Measurements from ENCODE around the gene PCNA.

GRCh38 chr20:5090191-5090590, 29.6 kb downstream of the PCNA start:
- TF ChIP-seq CTCF (IDR thresholded peaks at IDR 0.05) (no peak), POLR2A (IDR thresholded peaks at IDR 0.05) (peak in 1 of 4 donors; percentile 33)

Data from esophagus squamous epithelium (tissue), 4 donors.